Activated CD4-positive, alpha-beta T cell treated with anti-CD3 and anti-CD28 coated beads, Interleukin-2, amount 10 ng/mL, durations not matched to agents 7 days and 5 days (primary cell): ENCODE data around the gene NANS. TPM values are rescaled to one million over a fixed set of nuclear protein-coding genes. Genes with fewer than 3 reads are reported as not detected.
"Not testable (repeated sequence)": the region's sequence is repeated elsewhere in the genome, so short reads cannot be mapped to it uniquely, and the experiment has no call there.

Experiments
- CTCF ChIA-PET: fragments of 350-600 bp; sonication (Branson Sonifier 250); formaldehyde crosslinking; loops from one replicate; lab custom pipeline; 2021; ENCODE audit warnings: antibody characterized with exemption; lab: Charles Lee
- POLR2A ChIA-PET: fragments of 350-600 bp; sonication (Branson Sonifier 250); formaldehyde crosslinking; loops from one replicate; lab custom pipeline; 2021; ENCODE audit warnings: antibody characterized with exemption; lab: Charles Lee
- DNase-seq: peaks from one replicate; pipeline ENCODE4 v3.0.0-alpha.2; 2020
- H3K27ac Mint-ChIP-seq: one replicate; pipeline ENCODE4 v1.8.0; 2021; ENCODE audit warnings: mild to moderate bottlenecking, moderate library complexity, mixed read lengths
- H3K27me3 Mint-ChIP-seq: one replicate; pipeline ENCODE4 v1.8.0; 2021; ENCODE audit warnings: mixed read lengths
- H3K36me3 Mint-ChIP-seq: one replicate; pipeline ENCODE4 v1.8.0; 2021; ENCODE audit warnings: low read depth, mixed read lengths
- H3K4me1 Mint-ChIP-seq: one replicate; pipeline ENCODE4 v1.8.0; 2021; ENCODE audit warnings: mixed read lengths
- H3K4me3 Mint-ChIP-seq: one replicate; pipeline ENCODE4 v1.8.0; 2021; ENCODE audit warnings: mild to moderate bottlenecking, moderate library complexity, mixed read lengths
- H3K9me3 Mint-ChIP-seq: one replicate; pipeline ENCODE4 v1.8.0; 2021; ENCODE audit warnings: mixed read lengths
- total RNA-seq, 2 experiments: library from RNA; stranded (reverse); gene quantifications; one replicate each; pipeline ENCODE4 v1.2.3, GENCODE V29; 2021

NANS gene
- total RNA-seq, 2 experiments from 2014 or later: 37.2 to 38.3 TPM

DNA sequence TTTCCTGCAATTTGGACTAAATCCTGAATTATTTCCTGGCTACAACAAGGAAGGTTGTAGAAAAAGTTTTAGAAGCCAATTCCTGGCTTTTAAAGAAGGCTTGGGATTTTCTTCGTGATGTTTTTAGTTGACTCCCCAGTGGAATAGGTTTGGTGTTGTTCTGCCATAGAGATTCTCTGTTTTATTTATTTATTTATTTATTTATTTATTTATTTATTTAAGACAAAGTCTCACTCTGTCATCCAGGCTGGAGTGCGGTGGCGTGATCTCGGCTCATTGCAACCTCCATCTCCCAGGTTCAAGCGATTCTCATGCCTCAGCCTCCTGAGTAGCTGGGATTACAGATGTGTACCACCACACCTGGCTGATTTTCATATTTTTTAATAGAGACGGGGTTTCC lies 60.6 kb downstream of the NANS start:
- H3K27me3 Mint-ChIP-seq, H3K9me3 Mint-ChIP-seq, POLR2A ChIA-PET, DNase-seq: not testable (repeated sequence)
- H3K4me3 Mint-ChIP-seq: peak overlapping the region; percentile 85
- CTCF ChIA-PET: interaction anchor here (1.4 to 3.0 kb wide), 3 partner anchors 8 to 139 kb away, joined by 4 to 18 read pairs (median 11); partner anchors contain the start of gene TBC1D2
- H3K4me1 Mint-ChIP-seq: peaks cover 63% of the 10 kb centered on the region
- H3K27ac Mint-ChIP-seq: peak overlapping the region; percentile 97
- H3K36me3 Mint-ChIP-seq: peaks cover 28% of the 10 kb centered on the region

DNA sequence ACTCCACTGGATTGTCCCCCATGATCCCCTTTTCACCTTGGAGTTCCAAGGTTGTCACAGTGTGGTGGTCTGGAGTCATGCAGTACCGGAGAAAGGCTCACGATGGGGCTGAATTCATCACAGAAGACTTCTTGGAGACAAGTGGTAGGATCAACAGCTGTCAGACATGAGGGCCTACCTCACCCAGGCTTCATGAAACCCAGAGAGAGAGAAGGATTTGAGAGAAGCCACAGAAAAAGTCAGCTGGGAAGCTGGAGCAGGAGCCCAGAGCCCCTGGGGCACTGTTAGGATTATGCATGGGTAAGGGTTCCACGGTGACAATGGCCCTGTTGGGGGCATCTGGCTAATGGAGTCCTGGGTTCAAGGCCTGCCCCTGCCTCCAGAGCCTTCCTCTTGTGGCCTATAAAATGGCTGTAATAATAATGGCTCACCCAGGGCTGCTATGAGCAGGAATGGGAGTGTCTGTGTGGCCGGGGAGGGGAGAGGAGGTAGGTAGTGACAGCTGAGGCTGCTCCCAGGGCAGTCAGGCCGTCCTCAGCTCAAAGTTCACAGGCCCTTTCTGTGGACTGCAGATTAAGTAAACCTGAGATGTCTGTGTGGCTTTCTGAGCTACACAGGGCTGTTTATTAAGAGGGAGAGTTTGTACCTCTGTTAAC lies 61.6 kb downstream of the NANS start:
- ChIA-PET CTCF (interaction anchor here (0.6 to 3.0 kb wide), 20 partner anchors 8 to 195 kb away, joined by 3 to 18 read pairs (median 4); partner anchors contain the start of genes CORO2A and TBC1D2), POLR2A (no interaction called here)
- Mint-ChIP-seq H3K4me1 (peaks cover 60% of the 10 kb centered on the region), H3K4me3 (peak overlapping the region; percentile 85), H3K27me3 (no peaks in the 10 kb centered on the region), H3K36me3 (peaks cover 23% of the 10 kb centered on the region), H3K27ac (peak overlapping the region; percentile 97), H3K9me3 (no peaks in the 10 kb centered on the region)
- DNase-seq: peak; percentile 73

DNA sequence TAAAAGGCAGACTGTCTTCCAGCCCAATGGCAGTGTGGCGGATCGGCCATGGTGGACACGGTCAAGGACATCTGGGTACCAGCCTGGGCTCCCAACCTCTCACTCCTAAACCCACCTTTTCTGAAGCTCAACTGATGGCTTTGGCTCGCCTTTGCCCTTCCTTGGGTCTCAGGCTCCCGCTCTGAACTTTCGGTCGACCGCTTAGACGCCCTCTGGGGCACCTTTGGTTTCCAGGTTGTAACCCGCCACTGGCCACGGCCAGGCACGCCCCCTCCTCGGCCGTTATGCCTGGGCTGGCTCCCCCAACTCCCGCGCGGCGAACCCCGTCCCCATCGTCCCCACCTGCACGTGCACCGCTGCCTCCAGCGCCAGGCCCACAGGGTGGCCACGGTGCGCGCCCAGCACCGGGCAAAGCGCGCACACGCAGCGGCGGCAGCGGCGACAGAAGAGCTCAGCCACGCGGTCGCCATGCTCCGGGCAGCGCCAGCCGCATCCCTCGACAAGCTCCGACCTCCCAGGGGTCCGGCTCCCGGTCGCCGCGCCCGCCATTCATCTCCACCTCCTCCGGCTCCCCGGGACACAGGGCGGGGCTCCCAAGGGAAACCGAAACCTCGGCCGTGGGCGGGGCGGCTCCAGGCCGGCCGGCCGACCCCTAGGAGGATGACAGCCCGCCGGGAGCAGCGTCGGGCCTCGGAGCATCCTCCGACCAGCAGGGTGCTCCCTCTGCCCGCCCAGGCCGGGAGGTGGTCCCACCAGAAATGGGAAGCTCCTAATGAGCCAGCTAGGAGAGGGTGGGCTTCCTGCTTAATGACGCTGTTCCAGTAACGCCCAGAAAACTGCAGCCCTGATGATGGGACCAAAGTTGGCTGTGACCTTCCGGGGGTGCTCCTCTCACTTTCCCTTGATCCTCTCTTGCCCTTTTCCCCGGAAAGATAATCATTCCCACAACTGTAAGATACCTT lies 62.4 kb downstream of the NANS start, which contains the start of gene TRIM14:
TRIM14 (minus strand) TSS at position 583 of the 962 bp plus-strand sequence; CDS start at position 549, 34 bp downstream.
- Mint-ChIP-seq H3K27me3 (no peaks in the 10 kb centered on the region), H3K36me3 (peaks cover 21% of the 10 kb centered on the region), H3K27ac (peak within 1 kb of the TSS; percentile 97), H3K4me1 (peaks cover 53% of the 10 kb centered on the region), H3K9me3 (no peaks in the 10 kb centered on the region), H3K4me3 (peak within 1 kb of the TSS; percentile 85)
- CTCF ChIA-PET: interaction anchor here (0.7 to 3.0 kb wide), 19 partner anchors 9 to 195 kb away, joined by 3 to 18 read pairs (median 4); partner anchors contain the start of genes CORO2A, NANS and TBC1D2
- peak; percentile 71 for DNase-seq
- POLR2A ChIA-PET: no interaction called here

DNA sequence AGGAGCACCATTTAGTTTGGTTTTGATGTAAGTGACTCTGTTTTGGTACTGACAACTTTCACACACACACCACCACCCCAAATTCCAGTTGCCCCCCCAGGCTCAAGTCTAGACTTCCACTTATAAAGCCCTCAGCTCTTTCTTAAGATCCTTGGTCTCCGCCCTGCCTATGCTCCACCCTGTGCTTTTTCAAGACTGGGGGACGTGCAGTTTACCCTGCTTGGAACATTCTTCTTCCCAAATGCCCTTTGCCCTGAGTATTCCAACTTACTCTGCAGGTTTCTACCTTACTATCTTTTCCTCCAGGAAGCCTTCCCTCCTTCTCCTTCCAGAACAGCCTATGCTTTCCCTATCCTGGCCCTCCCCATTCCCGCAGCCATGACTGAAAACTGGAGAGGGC lies 63.9 kb downstream of the NANS start:
- Mint-ChIP-seq H3K4me3 (peak overlapping the region; percentile 85), H3K36me3 (peaks cover 25% of the 10 kb centered on the region), H3K4me1 (peaks cover 46% of the 10 kb centered on the region), H3K9me3 (no peaks in the 10 kb centered on the region), H3K27ac (peak overlapping the region; percentile 97), H3K27me3 (no peaks in the 10 kb centered on the region)
- DNase-seq: no peak
- POLR2A ChIA-PET: interaction anchor here (0.8 kb wide), 1 partner anchor 22 kb away, joined by 3 read pairs; no protein-coding TSS in a partner anchor
- CTCF ChIA-PET: interaction anchor here (0.5 to 1.4 kb wide), 2 partner anchors 14 to 138 kb away, joined by 4 to 5 read pairs; no protein-coding TSS in a partner anchor

DNA sequence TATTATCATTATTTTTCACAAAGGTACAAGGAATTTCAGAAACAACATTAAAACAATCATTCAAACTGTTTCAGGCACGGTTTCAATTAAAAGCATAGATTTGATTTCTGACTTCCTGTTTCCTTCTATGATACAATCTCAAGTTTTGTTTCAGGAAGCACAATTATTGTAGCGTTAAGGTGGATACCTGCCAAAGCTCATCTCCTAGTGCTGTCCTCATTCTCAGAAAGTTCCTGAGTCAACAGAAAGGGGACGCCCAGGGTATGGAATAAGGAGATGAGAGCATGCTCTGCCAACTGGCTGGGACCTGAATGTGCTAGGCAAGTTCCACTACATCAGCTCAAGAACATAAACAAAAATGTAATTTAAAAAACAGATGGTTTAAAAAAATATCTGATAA lies 64.5 kb downstream of the NANS start:
- H3K4me3 Mint-ChIP-seq: peak overlapping the region; percentile 85
- H3K9me3 Mint-ChIP-seq: no peaks in the 10 kb centered on the region
- H3K36me3 Mint-ChIP-seq: peaks cover 23% of the 10 kb centered on the region
- no peak for DNase-seq
- ChIA-PET POLR2A (interaction anchor here (0.8 kb wide), 1 partner anchor 23 kb away, joined by 3 read pairs; no protein-coding TSS in a partner anchor), CTCF (interaction anchor here (0.8 to 2.3 kb wide), 5 partner anchors 11 to 49 kb away, joined by 3 to 11 read pairs (median 4); no protein-coding TSS in a partner anchor)
- peak overlapping the region; percentile 97 for H3K27ac Mint-ChIP-seq
- no peaks in the 10 kb centered on the region for H3K27me3 Mint-ChIP-seq
- peaks cover 44% of the 10 kb centered on the region for H3K4me1 Mint-ChIP-seq

DNA sequence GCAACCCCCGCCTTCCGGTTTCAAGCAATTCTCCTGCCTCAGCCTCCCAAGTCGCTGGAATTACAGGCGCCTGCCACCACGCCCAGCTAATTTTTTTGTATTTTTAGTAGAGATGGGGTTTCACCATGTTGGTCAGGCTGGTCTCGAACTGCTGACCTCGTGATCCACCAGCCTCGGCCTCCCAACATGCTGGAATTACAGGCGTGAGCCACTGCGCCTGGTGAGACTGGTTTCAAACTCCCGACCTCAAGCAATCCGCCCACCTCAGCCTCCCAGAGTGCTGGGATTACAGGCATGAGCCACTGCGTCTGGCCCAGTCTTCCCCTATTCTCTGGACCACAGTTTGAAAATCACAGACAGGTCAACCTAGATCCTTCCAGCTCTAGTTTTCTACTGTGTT lies 67.6 kb downstream of the NANS start:
- H3K27ac Mint-ChIP-seq, POLR2A ChIA-PET, H3K9me3 Mint-ChIP-seq, H3K27me3 Mint-ChIP-seq, H3K4me3 Mint-ChIP-seq, DNase-seq: not testable (repeated sequence)
- H3K4me1 Mint-ChIP-seq: peaks cover 31% of the 10 kb centered on the region
- CTCF ChIA-PET: interaction anchor here (0.6 to 1.0 kb wide), 3 partner anchors 8 to 97 kb away, joined by 3 to 4 read pairs (median 3); no protein-coding TSS in a partner anchor
- peaks cover 16% of the 10 kb centered on the region for H3K36me3 Mint-ChIP-seq

DNA sequence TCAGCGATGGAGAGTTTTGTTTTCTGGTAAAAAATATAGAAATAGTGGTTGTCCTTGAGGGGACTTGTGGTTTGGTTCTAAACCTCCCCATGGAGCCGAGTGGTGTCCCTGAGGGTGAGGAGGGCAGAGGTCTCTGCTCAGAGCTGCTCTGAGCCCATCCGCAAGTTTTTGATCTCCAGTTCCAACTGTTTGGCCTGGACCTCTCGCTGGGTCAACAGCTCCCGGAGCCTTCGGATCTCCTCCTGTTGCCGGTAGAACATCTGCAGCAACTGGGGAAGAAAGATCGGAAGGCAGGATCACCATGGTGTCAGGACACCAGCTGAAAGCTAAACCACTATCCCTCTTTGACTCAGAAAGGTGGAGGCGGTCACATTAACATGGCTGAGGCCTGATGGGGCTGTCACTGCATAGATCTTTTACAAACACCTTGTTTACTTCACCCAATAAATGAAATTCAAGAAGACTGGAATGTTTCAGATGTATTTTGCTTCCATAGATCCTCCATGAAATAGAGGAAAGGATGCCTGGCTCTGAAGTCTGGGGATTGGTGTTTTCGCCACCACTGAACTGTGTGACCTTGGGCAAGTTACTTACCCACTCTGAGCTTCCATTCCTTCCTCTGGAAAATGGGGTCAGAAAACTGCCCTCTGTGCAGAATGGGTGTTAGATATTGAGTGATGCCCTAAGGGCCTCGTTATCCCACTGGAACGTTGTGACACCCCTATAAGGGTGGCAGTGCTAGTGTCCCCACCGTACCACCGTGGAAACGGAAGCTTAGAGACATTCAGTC lies 68.3 kb downstream of the NANS start:
- DNase-seq: no peak
- Mint-ChIP-seq H3K4me3 (no peak overlapping the region), H3K9me3 (no peaks in the 10 kb centered on the region), H3K27ac (no peak overlapping the region), H3K27me3 (no peaks in the 10 kb centered on the region), H3K36me3 (peaks cover 13% of the 10 kb centered on the region), H3K4me1 (peaks cover 32% of the 10 kb centered on the region)
- POLR2A ChIA-PET: no interaction called here
- CTCF ChIA-PET: interaction anchor here (0.6 to 1.0 kb wide), 3 partner anchors 8 to 98 kb away, joined by 3 to 4 read pairs (median 3); no protein-coding TSS in a partner anchor

DNA sequence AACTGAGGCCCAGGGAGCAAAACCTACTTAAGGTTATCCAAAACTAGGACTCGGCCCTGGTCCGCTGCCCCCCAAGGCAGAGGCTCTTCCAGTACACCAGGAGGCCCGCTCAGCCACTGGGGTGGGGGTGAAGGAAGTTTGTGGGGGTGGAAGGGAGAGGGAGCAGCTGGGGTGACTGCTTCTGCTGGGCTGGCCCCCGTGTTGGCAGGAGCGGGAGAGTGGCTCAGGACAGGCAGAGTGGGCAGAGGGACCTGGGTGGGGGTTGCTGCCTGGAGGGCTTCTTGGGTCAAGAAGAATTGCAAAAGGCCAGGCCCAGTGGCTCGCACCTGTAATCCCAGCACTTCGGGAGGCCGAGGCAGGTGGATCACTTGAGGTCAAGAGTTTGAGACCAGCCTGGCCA lies 70.7 kb downstream of the NANS start:
- Mint-ChIP-seq H3K4me1 (peaks cover 9% of the 10 kb centered on the region), H3K36me3 (peaks cover 13% of the 10 kb centered on the region), H3K4me3 (no peak overlapping the region), H3K27ac (no peak overlapping the region), H3K9me3 (no peaks in the 10 kb centered on the region), H3K27me3 (no peaks in the 10 kb centered on the region)
- ChIA-PET CTCF (interaction anchor here (0.6 to 1.0 kb wide), 3 partner anchors 18 to 29 kb away, joined by 3 to 4 read pairs (median 3); no protein-coding TSS in a partner anchor), POLR2A (no interaction called here)
- no peak for DNase-seq

DNA sequence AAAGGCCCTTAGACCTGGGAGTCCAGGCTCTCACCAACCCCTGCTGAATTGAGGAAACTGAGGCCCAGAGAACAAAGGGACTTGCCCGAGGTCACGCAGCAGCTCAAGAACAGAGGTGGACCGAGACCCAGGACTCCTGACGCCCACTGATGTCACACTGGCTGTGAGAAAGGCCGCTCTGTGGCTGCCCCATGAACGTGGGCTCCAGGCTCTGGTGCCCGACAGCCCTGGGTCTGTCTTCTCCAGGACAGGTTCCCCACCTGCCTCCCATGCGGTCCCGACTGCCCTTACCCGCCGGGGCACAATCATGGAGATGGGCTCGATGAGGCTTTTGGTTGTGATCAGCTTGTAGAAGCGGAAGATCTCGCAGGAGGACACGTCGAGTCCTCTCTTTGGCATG lies 71.8 kb downstream of the NANS start:
- no peaks in the 10 kb centered on the region for H3K27me3 Mint-ChIP-seq
- no peaks in the 10 kb centered on the region for H3K9me3 Mint-ChIP-seq
- peaks cover 8% of the 10 kb centered on the region for H3K4me1 Mint-ChIP-seq
- ChIA-PET CTCF (interaction anchor here (1.0 to 1.3 kb wide), 2 partner anchors 10 to 19 kb away, joined by 4 read pairs; no protein-coding TSS in a partner anchor), POLR2A (interaction anchor here (1.0 kb wide), 1 partner anchor 24 kb away, joined by 4 read pairs; no protein-coding TSS in a partner anchor)
- peaks cover 13% of the 10 kb centered on the region for H3K36me3 Mint-ChIP-seq
- no peak for DNase-seq
- H3K4me3 Mint-ChIP-seq: no peak overlapping the region
- H3K27ac Mint-ChIP-seq: no peak overlapping the region

DNA sequence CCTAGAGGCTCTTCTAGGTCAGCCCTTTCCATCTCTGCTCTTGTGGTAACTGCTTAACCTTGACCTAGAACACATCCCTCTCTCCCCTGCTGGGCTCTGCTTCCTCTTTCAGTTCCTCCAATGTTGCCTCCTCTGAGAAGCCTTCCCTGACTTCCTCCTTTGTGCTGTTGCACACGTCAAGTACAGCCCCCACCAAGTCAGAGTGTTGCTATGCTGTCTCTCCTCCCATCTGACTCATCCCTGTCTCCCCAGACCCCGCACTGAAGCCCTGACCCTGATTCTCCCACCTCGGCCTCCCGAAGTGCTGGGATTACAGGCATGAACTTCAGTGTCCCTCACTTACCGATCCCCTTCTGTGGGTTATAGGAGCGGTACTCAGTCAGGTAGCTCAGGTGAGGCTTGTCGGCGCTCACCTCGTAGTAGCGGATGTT lies 72.9 kb downstream of the NANS start:
- Mint-ChIP-seq H3K9me3 (no peaks in the 10 kb centered on the region), H3K36me3 (peaks cover 13% of the 10 kb centered on the region), H3K27me3 (no peaks in the 10 kb centered on the region), H3K4me3 (no peak overlapping the region), H3K4me1 (peaks cover 10% of the 10 kb centered on the region), H3K27ac (peak overlapping the region; percentile 20)
- ChIA-PET POLR2A (interaction anchor here (1.0 kb wide), 1 partner anchor 25 kb away, joined by 4 read pairs; no protein-coding TSS in a partner anchor), CTCF (interaction anchor here (1.3 kb wide), 1 partner anchor 18 kb away, joined by 4 read pairs; no protein-coding TSS in a partner anchor)
- DNase-seq: no peak

DNA sequence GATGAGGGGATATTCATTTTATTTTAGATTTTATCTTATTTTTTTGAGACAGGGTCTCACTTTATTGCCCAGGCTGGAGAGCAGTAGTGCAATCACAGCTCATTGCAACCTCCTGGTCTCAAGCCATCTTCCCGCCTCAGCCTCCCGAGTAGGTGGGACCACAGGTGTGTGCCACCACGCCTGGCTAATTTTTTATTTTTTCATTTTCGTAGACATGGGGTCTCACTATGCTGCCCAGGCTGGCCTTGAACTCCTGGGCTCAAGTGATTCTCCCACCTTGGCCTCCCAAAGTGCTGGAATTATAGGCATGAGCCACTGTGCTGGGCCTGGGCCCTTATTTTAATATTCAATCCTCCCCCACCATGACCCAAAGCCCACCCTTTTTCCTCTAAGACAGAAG lies 73.5 kb downstream of the NANS start:
- CTCF ChIA-PET, H3K27me3 Mint-ChIP-seq, H3K4me3 Mint-ChIP-seq, H3K27ac Mint-ChIP-seq, H3K4me1 Mint-ChIP-seq, POLR2A ChIA-PET, DNase-seq, H3K9me3 Mint-ChIP-seq: not testable (repeated sequence)
- H3K36me3 Mint-ChIP-seq: peaks cover 10% of the 10 kb centered on the region
